Left renal pelvis (tissue), 4 donors: ENCODE measurements around the gene TNNI3. TPM values are rescaled to one million over a fixed set of nuclear protein-coding genes. Genes with fewer than 3 reads are reported as not detected.
"Not testable (repeated sequence)": the region's sequence is repeated elsewhere in the genome, so short reads cannot be mapped to it uniquely, and the experiment has no call there.

Source experiments
- DNase-seq, 4 donors: peaks; one replicate each; pipeline ENCODE4 v3.0.0-alpha.2; 2013; ENCODE audit warnings: low read depth in 4 of 4, low spot score in 3 of 4
- polyA plus RNA-seq, 4 donors: library from polyadenylated mRNA; unstranded; fragments of 120-200 nt; gene quantifications; one replicate each; pipeline ENCODE4 v1.2.1, GENCODE V29; 2013; ENCODE audit not compliant: insufficient read length in 4 of 4

The TNNI3 gene
- 1 to 10 TPM in 3 of 4 donors, under 1 TPM in 1; 0.57 to 5.4 (median 4.5) TPM for polyA plus RNA-seq

DNA sequence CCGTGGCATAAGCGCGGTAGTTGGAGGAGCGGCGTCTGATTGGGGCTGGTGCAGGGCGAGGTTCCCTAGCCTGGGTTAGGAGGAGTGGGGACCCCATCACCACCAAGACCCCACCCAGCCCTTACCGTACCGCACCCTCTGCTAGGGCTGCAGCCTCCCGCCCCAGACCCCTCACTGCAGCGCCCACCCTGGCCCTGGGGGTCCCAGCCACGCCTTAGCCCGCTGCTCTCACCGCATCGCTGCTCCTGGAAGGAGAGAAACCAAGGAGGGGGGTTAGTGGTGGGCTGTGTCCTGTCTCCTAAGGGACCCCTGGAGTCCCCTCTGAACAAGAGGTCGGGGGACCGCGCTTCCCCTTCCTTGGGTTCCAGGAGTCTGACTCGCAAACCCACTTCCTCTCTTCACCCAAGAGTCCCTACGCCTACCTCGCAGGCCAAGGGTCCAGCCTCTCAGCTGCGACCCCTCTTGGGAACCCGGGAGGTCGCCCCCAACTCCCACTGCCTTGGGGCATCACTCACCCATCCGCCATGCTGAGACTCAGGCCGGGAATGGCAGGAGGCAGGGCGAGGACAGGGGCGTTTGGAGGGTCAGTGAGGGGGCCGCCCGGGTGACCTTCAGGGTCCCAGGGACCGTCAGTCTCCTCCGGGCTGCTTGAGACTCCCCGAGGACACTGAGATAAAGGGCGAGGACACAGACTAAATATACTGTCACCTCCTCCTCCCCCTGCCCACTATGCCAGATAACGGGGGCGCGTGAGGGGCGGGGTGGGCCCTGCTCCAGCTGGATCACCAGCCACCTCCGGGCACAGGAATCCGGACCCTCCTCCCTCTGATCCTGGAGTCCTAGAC, at the start of gene TNNI3:
Gene TNNI3, minus strand, starts transcription at position 669 of the 845 bp plus-strand sequence. Its CDS starts 143 bp downstream, at position 526.
- DNase-seq: no peak

DNA sequence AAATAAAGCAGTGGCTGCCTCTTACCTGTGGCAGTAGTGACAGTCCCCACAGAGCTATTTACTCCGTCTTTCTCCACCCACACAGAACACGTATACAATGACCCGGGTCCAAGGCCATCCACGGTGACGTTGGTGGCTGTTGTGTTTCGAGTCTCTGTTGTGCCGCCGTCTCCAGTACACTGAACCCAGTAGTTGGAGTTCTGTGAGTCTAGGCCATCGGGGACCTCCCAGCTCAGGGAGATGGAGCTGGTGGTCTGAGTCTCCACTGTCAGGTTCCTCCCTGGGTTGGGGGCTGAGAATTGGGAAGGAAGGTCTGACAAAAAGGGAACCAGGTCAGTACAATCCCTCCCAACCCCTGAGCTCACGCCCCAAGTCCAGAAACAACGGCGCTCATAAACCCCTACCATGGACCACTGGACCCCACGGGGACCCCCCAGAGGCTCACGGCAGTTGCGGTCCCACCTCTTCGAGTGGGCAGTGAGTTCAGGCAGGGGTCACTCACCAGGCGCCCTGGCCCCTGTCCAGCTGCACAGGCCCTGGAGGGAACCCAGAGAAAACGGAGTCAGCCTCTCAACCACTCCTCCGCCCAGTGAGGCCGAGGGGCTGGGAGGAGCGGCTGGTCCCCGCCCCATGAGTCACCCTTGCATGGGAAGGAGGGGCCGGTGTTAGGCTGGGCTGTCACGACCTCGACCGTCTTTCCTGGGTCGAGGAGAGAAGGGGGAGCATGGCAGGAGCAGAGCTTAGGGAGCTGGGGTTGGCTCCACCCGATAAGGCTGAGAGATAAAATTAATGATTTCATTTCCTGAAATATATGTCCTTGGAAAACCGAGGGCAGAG, 49.4 kb upstream of the TNNI3 start:
- peak in 2 of 4 donors; percentile 8 to 29 for DNase-seq

DNA sequence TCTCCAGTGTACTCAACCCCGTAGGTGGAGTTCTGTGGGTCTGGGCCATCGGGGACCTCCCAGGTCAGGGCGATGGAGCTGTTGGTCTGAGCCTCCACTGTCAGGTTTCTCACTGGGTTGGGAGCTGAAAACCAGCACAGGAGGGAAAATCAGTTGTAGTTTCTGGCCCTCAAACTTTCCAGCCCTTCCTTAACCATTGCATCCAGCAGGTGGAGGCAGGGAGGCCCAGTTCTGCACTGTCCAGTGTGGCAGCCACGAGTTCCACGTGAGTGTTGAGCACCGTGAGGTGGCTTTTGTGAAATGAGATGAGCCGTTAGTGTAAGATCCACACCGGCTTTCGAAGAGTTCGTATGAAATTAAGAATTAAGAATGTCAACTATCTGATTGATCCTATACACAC, 44.7 kb upstream of the TNNI3 start:
- DNase-seq: not testable (repeated sequence)

DNA sequence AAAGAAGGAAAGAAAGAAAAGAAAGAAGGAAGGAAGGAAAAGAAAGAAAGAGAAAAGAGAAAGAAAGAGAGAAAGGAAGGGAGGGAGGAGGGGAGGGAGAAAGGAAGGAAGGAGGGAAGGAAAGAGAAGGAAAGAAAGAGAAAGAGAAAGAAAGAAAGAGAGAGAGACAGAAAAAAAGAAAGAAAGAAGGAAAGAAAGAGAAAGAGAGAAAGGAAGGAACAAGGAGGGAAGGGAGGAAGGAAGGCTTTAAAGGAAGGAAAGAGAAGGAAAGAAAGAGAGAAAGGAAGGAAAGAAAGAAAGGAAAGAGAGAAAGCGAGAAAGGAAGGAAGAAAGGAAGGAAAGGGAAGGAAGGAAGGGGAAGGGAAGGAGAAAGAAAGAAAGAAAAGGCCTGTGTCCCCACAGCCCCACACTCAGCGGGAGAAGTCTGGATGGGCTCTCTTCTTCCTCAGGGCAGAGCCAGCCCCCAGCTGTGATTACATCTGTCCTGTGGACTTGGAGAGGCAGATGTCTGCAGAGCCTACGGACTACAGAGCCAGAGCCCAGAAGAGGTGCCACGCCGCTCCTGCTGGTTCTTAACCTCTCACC, 42.2 kb upstream of the TNNI3 start:
- DNase-seq: no peak

DNA sequence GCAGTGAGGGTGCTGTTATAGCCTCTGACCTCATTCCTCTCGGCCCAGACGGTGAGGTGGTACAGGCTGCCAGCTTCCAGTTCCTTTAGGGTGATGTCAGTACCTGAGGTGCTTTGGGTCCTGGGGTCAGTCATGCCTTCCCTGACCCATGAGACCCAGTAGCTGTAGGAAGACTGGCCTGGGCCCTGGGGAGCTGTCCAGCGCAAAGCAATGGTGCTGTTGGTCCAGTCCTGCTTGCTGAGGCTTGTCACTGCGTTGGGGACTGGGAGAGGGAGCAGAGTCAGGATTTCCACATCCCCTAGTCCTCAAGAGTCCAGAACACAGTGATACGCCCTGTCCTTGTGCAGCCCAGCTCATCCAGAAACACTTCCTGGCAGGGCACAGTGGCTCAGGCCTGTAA, 41.1 kb upstream of the TNNI3 start:
- DNase-seq: no peak

DNA sequence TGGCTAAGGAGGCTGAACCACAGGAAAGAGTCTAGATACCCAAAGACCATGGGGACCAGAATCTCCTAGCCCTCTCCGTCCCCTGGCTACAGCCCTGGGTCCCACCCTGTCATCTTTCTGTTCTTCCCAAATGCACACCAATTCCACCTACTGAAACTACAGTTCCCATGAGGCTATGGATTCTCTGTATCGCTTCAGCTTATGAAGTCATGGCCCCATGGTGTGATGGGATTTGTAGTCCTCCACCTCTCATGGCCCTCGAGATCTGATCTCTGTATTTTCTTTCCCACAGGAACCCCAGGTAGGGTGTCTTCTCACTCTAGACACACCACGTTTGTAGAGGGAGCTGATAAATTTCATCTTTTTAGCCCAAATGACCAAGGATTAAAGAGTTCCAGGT, 40.0 kb upstream of the TNNI3 start:
- no peak for DNase-seq

DNA sequence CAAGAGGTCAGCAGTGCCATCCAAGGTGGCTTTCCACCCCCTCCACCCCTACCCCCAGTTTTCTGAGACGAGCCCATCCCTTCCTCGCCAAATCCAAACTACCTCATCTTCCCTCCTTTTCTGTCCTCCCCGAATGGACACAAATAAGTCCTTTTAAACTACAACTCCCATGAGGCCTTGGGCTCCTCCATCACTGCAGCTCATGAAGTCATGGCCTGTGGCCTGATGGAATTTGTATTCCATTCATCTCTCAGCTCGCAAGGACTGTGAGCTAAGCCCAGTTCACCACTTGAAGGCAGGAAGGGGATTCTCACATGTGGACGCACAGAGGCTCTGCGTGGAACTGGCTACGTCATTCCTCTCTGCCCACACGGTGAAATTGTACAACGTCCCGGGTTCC, 39.3 kb upstream of the TNNI3 start:
- no peak for DNase-seq

DNA sequence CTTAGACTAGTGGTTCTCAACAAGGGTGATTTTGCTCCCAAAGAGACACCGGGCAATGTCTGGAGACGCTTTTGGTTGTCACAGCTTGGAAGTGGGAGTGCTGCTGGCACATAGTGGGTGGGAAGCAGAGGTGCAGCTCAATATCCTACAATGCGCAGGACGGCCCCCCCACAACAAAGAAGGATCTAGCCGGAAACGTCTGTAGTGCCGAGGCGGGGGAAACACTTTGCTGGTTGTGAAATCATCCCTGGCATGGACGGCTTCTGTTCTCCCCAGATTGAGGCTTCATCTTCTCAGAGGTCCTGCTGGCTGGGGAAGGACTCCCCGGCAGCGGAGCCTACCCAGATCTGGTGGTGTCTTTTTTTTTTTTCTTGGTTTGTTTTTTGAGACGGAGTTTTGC, 35.9 kb upstream of the TNNI3 start:
- no peak for DNase-seq

DNA sequence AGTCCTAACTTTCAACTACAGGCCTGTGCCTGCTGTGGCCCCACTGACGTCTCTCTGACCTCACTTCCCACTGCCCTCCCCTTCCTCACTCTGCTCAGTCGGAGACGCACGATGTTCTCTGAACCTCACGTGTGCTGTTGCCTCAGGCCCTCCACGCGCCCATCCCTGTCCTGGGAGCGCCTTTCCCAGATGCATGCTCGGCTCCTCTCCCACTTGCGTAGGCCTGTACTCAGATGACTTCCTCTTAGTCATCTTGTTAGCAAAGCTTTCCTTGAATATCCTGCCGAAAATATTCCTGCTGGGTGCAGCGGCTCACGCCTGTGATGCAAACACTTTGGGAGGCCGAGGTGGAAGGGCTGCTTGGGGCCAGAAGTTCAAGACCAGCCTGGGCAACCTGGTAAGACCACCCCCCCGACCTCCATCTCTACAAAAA, 31.9 kb upstream of the TNNI3 start:
- DNase-seq: no peak

DNA sequence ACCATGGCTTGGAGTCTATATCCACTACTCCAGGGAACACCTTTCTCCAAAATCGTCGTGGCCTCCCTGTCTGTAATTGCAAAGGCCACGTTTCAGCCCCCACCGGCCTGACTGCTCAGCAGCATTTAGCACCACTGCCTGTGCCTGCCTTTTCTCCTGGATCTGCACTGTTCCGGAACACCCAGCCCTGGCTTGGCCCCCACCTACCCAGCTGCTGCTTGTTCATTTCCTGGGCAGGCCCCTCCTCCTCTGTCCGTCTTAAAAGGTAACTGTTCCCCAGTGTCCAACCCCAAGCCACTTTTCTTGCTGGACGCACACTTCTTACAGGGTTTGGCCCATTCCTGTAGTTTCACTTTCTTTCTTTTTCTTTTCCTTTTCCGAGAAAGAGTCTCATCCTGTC, 31.1 kb upstream of the TNNI3 start:
- no peak for DNase-seq

DNA sequence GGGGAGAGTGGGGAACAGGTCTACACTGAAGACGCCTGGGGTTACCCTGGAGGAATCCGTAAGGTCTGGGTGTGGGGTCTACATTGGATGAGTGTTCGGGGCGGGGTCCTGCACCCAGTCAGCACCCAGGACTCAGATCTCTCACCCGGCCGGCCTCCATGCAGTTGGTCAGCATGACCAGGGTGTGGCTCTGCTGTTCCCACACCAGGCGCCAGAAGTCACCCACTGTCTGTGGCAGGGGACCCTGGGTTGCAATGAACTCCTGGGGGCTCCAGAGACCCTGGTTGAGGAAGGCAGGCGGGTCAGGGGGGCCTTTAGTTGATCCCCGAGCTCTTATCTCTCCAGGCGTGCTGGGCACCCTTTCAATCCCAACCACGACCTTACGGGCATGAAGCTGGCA, 28.5 kb upstream of the TNNI3 start:
- no peak for DNase-seq

DNA sequence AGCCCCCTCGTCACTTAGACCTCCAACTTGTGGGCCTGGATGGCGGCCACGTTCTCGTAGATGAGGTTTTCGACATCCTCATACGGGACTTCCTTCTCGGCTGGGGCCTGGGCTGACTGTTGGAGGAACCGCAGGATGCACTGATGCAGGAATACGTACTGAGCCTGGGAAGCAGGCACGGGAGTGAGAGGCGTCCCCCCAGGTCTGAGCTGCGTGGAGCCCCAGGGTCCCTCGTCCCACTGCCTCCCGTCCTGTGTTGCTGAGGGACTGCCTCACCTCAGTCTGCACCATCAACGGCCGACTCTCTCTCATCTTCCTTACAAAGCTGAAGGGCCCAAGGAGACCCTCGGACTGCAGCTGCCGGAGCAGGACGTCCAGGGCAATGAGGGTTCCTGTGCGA, 24.2 kb upstream of the TNNI3 start:
- DNase-seq: no peak

DNA sequence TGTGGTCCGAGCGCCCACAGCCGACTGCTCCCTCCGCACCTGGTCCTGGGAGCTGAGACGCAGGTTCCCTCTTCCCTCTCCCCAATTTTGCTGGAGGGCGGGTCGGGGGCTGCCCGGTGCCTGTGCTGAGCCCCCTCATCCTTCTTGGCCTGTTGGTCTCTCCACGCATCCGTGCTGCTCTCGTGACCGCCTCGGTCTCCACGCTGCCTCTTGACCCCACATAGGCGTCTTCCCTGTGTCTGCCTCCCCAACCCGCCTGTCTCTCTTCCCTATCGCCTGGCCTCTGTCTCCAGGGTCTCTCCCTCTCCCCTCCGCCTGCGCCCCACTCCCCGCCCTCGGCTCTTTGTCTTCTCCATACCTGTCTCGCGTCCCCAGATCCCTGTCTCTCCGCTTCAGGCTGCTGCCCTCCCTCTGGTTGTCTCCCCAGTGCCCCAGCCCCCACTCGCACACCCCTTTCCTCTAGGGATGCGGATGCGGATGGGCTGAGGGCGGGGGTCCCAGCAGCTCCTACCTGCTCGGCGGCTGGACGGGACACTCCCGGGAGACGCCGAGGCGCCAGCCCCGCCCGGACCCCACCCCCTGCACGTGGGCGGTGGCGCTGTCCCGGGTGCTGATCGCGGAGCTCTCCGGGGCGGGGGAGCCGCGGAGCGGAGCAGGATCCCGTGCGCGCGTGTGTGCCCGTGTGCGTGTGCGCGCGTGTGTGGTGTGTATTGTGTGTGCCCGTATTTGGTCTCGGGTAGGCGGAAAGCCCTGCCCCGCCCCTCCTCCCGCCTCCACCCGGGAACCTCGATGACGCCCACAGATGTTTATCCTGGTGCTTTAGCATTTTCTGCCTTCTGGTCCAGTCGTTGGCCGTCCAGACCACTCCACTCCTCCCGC, 22.3 kb upstream of the TNNI3 start, which contains the start of gene SYT5:
Gene SYT5, minus strand, starts transcription at position 684 of the 879 bp plus-strand sequence. CDS start 1,248 bp downstream, outside the sequence.
- no peak for DNase-seq

DNA sequence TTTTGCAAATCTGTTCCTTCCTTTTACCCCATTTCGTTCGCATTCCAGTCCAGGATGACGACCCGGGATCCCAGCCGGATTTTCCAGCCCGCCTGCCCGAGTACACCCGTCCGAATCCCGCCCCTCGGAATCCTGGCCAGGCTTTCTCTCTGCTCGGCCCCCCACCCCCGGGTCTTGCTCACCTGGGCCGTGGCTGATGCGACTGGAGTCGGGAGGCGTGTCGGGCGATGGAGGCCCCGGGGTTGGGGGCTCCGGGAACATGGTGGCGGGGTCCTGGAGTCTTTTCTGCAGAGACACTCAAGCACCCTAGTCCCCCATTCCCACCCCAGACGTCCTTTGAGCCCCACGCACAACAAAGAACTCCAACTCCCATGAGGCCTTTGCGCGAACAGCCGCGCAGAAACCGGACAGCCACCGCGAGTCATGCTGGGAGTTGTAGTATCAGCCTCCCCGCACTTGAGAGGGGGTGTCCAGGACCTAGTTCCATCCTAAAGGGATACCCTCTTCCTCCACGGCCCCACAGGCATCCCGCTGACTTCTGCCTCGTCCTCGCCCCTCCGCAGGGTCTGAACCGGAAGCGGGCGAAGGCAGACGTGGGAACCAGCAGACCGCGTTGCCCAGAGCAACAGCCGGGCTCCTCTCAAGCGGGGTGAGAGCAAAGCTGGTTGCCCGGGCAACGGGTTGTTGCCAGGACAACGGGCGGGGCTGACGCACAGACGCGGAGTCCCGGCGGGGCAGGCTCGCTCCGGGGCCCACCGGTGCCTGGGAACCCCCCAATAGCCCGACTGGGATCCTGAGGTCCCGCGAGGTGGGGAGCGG, 21.5 kb upstream of the TNNI3 start:
- DNase-seq: peak in 1 of 4 donors; percentile 52

DNA sequence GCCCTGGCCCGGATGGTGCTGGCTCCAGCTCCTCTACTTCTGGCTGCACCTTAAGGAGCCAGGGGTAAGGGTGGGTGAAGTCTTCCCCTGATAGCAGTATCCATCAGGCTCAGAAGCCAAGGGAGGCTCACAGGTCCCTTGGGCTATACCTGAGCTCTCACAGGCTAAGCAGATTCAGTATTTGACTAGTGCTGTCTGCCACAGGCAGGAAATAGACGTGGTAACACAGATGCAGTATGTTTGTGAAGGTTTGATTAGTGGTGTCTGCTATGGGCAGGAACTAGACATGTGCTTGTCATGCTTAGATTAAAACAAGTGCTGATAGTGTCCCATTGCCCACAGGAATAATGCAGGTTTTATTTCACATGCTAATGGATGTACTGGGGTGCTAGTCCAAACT, 18.5 kb upstream of the TNNI3 start:
- DNase-seq: no peak

DNA sequence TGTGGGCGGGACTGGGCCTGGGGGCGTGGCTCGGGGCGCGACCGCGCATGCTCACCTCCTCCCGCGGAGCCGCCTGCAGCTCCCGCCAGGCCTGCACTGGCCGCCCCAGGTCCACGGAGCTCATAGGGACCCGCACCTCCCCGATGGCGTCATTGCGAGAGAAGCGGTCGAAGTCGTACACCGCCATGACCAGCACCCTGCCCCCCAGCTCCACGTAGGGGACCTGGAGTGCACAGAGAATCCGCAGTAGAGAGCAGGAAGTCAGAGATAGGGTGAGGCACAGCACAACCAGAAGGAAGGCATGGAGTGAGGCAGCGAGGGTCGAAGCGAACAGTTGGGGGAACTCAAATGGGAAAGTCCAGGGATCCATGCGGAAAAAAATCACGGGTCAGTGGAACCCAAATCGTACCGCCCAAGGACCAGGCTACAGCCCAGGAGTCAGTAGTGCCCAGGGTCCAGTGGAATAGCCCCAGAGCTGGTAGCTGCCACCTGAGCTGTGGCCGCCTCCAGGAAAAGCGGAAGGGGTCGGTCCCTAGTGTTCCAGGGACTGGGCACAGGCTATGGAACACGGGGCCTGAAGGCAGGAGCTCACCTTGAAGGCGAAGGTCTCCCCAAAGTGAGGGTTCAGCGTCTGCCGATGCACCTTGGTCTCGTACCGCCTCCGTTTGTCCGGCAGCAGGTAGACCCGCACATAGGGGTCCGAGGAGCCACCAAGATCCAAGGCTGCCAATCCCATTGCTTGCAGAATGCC, 17.8 kb upstream of the TNNI3 start:
- no peak for DNase-seq

DNA sequence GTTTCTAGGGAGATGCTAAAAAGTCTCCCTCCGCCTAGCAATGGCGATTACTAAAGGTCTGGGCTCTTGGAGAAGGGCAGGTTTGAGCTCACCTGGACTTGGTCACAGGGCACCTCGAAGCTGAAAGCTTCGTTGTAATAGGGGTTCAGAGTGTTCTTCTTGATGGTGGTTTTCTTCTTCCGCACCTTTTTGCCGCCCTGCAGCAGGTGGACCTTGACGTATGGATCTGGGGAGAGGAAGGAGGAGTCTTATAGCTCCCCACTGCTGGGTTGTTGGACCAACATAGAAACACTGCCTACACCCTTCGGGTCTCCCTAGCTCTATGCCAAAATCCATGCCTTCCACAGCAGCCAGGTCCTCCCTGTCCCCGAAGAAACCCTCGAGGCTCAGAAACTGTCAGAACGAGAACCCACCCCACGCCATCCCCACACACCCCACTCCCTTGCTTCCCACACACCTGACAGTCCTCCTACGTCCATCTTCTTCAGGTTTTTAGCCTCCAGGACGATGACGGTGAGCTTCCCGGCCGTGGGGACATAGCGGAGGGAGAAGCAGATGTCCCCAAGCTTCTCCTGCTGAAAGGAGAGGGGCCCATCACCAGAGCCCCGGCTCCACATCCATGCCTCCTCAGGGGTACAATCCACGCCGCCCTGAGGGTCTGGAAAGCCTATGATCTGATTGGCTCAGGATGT, 17.0 kb upstream of the TNNI3 start:
- DNase-seq: no peak
